NCI-H345 treated with DMSO at 0.1 percent for 48 hours (cell line): ENCODE measurements around the gene LSP1.
"Not testable (repeated sequence)": the region's sequence is repeated elsewhere in the genome, so short reads cannot be mapped to it uniquely, and the experiment has no call there.

Experiments
- DNase-seq: peaks from one replicate; lab custom pipeline; 2025; ENCODE audit not compliant: unreplicated experiment; lab: John Stamatoyannopoulos, UW

LSP1 gene

DNA sequence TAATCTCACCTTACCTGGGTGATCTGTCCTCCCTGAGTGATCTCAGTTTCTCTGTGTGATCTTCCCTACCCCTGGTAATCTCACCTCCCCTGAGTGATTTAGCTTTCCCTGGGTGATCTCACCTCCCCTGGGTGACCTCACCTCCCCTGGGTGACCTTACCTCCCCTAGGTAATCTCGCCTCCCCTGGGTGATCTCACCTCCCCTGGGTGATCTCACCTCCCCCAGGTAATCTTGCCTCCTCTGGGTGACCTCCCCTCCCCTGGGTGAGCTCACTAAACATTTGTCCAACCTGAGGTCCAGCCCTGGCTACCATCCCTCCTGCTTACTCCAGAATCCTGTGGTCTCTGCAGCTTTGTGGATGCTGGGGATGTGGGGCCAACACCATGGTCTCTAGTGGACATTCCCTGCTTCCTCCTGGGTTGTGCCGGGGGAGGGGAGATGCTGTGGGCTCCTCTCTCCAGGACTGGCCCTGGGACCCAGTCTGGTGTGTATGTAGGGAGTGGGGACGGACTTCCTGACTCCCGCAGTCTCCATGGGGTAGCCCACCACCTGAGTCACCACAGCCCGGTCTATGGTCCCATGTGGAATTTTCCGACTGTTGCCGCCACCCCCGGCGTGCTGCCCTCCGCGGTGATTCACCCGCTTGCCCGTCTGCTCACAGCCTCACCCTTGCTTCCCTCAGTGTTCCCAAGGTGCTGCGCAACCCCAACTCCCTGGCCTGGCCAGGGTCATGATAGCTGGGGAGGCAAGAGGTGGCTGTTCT, 9.9 kb downstream of the LSP1 start:
- no peak for DNase-seq

DNA sequence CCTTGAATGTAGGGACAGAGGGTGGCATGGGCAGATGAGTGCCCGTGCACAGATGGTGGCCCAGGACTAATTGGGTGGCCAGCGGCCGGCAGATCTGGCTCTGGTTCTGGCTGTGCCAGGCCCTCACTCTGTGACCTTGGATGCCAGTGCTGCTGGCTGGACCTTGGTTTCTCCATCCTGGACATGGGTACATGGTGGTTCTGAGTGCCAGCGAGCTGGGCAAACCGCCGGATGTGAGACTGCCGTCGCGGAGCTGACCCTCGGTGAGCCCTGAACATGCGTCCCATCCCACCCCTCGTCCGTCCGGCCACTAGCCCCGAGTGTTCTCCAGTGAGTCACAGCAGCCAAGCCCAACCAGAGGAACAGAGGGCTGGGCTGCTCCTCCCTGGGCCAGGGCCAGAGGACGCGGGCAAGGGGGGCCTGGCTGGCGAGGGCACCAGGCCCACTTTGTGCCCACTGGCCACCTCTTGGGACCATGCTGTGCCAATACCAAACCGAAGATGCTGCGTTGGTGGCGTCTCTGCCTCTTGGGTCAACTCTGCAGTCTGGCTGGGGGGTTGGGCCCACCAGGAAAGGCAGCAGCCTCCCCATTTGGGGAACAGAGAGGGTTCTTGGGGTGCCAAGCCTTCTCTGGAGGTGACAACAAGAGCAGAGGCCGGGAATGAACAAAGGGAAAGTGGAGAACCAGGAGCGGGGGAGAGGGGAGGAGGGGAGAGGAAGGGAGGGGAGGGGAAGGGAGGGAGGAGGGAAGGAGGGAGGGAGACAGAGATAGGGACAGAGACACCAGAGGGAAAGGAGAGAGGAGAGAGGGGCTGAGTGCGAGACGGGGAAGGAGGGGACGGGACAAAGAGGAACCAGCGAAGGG, 10.7 kb downstream of the LSP1 start:
- DNase-seq: no peak

- no peak for DNase-seq
Observed at GRCh38 chr11:1864231-1864630, 11.3 kb downstream of the LSP1 start.

DNA sequence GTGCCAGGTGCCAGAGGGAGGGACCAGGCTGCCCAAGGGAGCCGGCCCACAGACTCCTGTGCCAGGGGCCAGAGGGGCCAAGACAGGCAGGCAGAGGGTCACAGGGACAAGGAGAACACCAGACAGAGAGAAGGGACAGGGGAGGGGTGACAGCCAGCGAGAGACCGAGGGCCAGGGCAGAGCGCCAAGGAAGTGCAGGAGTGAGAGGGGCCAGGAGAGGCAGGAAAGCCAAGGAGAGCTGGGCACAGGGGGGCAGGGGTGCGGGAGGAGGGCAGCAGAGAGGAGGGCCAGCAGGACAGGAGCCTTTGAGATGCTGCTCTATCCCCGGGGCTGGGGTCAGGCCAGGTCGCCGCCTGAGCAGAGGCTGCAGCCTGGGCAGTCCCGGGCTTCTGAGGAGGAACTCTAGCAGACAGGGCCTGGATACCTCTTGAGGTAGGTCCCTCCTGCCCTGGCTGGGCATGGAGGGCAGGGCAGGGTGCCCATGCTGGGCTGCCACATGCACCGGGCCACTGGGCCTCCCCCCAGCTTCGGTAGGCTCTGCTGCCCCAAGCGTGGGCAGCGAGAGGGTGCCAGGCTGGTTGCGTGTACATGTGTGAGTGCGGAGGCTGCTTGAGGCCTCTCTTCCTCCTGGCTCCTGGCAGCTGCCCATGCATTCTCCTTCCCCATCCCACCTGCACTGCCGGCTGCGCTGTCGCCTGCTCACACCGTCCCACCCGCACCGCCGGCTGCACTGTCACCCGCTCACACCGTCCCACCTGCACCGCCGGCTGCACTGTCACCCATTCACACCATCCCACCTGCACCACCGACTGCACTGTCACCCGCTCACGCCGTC, 12.2 kb downstream of the LSP1 start:
- DNase-seq: no peak

DNA sequence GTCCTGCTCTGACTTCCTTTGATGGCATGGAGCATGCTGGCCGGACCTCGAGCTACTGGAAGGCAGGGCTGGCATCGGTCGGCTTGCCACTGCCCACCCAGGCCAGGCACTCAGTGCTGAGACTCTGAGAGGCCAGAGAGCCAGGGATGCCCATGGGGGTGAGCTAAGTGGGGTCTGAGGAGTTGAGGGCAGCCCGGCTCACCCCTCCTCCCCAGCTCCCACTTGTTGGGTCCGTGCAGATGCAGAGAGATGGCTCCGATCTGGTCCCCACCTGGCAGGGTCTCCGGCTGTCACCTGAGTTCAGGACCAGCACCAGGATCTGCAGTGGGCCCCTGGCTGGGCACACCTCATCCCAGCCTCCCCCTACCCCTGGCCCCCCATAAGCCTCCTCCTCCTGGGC, 13.3 kb downstream of the LSP1 start:
- no peak for DNase-seq

GRCh38 chr11:1866776-1867175, 13.9 kb downstream of the LSP1 start:
- no peak for DNase-seq

DNA sequence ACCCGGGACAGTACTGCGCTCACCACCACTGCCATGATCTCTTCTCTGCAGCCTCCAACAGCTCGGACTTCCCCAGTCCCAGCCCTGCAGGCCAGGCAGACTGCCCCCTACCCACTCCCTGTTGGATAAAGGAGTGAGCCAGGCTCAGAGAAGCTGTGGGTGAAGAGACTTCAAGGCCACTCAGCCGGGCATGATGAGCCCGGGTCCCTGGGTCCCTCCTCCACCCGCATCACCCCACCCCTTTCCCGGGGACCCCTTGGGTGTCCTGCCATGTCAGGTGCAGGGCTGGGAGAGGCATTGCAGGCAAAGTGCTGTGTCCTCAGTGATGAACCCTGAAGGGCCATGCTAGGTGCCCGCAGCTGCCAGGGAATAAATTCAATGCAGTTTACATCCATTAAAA, 14.5 kb downstream of the LSP1 start:
- DNase-seq: no peak

GRCh38 chr11:1868056-1868635, 15.3 kb downstream of the LSP1 start:
- DNase-seq: no peak

DNA sequence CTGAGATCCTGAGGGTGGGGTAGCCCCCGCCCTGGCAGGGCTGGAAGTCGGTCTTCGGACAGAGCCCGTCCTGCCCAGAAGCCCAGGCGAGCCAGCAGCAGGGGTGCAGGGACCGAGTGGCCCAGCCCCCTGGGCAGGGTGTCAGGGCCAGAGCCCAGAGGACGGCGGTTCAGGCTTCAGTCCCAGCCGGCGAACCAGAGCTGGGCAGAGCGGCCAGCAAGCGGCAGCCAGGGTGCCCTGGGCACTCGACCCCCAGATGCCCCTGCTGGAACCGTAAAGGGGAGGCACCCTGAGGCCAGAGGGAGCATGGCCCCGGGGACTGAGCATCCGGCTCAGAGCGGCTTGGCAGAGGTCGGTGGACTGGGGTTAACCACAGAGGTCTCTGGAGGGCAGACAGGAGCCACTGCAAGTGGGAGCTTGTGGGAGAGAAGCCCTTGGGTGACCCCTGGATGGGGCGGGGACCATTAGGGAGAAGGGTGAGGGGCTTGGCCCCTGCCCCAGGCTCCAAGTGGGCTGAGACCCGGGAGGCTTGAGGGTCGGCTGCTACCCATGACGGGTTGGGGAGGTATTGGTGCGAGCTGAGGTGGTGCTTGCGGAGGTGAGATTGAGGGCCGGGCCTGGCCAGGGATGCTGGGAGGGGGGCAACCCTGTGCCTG, 15.9 kb downstream of the LSP1 start:
- DNase-seq: no peak

DNA sequence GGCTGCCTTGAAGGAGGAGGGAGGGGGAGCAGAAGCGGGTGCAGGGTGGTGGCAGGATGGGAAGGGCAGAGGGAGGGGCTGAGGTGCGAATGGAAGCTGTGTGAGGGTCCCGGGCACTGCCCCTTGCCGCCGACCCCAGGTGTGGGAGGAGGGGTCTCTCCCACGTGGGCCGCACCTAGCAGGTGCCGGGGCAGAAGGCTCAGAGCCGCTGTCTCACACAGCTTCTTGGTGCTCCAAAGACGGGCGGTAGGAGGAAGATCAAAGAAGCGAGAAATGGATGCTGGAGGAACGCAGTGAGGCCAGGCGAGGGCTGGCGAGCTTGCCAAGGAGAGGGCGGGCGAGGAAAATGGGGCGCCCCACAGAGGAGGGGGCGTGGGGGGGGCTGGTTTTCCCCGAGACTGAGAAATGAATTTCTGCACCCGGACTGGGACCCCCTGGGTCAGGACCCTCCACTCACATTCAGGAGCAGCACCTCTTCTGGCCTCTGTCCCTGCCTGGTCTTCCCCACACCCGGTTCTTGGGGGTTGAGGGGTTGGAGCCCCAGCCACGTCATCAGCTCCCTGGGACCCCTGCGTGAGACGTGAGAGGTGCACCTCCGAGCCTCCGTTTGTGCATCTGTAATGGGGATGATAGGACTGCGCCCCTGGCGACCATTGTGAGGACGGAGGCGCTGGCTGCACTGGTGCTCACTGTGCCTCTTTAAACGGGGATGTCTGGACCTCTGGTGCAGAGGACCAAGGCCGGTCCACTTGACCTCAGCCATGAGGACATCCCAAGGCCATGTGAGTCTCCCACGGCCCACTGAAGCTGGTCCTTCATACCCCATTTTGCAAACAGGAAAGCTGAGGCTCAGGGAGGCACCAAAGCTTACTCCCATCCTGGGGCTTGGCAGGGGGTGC, 16.8 kb downstream of the LSP1 start:
- DNase-seq: no peak

GRCh38 chr11:1870326-1870696, 17.4 kb downstream of the LSP1 start:
- no peak for DNase-seq

DNA sequence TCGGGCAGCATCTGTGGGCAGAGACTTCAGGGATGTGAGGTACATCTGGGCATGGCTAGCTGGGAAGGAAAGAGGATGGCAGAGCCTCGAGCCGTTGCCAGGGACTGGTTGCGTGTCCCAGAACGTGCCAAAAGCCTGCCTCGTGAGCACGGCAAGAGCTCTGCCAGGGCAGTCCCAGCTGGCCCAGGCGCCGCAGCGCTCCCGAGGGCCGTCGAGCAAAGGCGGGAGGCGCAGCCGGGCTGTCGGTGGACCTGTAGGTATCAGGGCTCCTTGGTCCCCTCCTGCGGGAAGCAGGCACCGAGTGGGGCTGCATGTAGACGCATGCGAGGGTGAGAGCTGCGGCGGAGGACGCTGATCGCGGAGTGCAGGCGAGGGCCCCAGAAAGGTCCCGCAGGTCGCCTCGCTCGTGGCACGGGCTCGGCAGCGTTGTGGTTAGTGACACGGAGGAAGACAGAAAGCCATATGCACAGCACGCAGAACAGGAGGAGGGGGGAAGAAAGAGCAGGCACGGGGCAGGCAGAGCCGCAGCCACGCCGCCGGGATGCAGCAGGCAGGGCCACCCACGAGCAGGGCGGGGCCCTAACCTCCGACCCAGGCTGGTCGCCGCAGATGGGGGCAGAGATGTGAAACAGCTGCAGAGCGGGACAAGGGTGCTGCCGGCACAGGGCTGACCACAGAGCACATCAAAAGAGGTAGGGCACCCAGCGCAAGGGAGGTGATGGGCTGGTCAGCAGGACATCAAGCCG, 18.0 kb downstream of the LSP1 start:
- no peak for DNase-seq

DNA sequence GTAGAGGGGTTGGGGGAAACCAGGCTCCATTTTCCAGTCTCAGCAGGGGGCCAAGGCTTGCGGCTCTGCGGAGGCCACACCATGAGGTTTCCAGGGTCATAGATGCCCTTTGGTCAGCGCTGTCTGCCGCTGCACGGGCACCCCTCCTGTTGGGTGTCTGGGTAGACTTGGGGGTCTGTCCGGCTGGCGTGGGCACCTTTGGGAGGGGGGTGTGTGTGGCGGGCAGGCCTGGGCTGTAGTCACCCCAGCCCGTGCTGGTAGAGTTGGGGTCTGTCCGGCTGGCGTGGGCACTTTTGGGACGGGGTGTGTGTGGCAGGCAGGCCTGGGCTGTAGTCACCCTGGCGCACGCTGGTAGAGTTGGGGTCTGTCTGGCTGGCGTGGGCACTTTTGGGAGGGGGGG, 18.6 kb downstream of the LSP1 start:
- no peak for DNase-seq

DNA sequence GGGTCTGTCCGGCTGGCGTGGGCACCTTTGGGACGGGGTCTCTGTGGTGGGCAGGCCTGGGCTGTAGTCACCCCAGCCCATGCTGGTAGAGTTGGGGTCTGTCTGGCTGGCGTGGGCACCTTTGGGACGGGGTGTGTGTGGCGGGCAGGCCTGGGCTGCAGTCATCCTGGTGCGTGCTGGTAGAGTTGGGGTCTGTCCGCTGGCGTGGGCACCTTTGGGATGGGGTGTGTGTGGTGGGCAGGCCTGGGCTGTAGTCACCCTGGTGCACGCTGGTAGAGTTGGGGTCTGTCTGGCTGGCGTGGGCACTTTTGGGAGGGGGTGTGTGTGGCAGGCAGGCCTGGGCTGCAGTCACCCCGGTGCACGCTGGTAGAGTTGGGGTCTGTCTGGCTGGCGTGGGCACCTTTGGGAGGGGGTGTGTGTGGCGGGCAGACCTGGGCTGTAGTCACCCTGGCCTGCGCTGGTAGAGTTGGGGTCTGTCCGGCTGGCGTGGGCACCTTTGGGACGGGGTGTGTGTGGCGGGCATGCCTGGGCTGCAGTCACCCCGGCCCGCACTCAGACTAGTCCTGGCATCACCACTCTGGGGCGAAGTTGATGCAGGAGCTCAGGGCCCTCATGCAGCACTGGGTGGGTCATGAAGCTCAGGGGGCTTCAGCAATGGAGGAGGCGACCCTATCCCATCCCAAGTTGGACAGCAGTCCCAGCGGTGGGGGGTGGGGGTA, 19.5 kb downstream of the LSP1 start:
- DNase-seq: no peak

DNA sequence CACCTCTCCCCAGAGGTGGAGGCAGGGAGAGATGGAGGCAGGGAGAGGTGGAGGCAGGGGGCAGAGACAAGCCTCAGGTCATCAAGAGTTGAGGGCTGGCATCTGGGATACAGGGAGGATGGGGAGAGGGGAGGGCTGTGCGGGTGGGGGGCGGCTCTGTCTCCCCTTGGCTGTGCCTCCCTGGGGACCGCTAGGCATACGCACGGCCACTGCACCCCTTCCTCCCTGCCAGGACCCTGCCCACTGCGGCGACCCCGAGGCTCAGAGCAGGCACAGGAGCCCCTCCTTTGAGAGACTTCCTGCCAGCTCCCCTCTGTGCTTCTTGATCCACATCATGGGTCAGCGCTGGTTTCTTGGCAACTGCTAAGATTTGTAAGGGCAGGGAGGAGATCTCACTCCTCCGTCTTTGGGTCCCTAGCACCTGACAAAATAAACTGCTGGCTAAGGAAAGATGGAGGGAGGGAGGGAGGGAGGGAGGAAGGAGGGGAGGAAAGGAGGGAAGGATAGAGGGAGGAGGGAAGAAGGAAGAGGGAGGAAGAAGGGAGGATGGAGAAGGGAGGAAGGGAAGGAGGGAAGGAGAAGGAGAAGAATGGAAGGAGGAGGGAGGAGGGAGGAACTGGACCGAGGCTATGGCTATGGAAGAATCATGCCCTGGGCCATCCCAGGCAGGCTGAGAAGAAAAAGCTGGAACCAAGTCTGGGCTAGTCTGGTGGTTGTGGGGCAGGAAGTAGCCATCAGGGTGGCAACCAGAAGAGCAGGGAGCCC, 20.3 kb downstream of the LSP1 start:
- DNase-seq: no peak

GRCh38 chr11:1873813-1874150, 20.9 kb downstream of the LSP1 start:
- not testable (repeated sequence) for DNase-seq

DNA sequence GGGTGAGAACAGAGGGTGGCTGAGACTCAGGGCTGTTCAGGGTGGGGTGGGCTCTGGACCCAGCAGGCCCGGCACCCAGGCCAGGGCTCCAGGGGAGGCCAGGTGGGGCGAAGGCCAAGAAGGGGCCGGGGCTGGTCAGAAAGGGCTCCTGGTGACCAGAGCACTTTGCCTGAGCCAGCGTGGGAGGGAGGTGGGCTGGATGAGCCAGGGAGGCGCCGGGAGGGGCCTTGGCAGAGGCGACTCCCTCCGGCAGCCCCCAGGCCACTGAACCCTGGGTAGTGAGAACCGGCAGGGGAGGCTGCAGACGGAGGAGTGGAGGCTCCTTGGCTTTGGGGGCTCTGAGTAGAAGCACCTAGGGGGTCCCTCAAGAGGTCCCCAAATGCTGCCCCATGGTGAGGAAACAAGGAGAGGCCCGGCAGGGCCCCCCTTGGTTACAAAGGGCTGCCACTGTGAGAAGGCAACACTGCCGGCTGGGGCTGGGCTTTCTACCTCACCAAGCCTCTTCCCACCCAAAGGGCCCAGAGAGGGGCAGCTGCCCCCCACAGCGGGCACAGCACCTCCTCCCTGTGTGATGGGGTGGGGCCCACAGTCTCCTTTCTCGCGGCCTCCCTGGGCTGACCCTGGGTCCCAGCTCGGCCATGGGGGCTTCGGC, 21.7 kb downstream of the LSP1 start:
- not testable (repeated sequence) for DNase-seq
